ENCODE measurements around the gene CCT7.
A peak's percentile ranks its signal among the peaks of the same experiment; 100 is the strongest.

The CCT7 gene

DNA sequence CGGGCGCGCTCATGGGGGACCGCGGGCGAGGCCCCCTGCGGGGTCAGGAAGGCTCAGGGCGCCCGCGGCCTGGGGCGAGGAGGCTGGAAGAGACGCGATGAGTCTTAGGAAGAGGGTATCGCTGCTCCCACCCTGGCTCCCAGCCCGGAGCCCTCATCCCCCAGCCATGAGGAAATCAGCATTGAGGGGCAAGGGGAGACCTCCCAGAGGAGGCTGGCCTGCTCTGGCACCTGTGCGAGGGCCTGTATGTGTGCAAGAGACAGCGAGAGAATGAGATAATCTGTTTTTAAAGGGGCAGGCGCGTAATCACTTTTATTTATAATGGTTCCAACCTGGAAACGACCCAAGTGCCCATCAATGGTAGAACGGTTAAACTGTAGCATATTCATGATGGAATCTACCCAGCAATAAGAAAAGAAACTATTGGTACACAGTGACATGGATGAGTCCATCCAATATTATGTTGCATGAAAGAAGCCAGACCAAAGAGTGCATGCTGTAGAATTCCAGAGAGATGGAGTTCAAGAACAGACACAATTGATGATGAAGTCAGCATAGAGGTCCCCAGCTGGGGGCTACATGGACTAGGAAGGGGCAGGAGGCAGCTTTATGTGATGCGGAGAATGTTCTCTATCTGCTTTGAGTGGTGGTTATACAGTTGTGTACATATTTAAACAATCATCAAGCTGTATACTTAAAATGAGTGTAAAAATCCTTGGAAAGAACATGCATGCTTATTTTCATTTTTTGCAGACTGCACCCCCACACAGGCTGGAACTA is 35.8 kb downstream of the CCT7 start:
- DNase-seq: no peak

DNA sequence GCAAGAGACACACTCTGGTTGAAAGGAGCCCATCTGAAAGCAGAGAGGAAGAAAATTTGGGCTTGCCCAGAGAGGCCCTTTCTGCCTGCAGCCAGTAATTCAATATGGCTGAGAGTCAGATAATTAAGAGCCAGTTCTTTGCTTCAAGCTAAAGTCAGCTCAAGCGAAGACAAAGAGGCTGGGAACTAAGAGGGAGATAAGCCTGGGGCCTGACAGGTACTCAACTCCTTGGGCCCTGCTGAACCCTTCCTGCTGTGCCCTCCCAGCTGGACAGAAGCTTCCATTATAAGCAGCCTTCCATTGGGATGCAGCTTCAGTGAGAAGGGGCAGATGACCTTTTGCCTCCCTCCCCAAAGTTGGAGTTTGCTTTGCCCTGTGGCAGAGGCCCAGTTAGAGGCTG is 38.2 kb downstream of the CCT7 start:
- DNase-seq: no peak

DNA sequence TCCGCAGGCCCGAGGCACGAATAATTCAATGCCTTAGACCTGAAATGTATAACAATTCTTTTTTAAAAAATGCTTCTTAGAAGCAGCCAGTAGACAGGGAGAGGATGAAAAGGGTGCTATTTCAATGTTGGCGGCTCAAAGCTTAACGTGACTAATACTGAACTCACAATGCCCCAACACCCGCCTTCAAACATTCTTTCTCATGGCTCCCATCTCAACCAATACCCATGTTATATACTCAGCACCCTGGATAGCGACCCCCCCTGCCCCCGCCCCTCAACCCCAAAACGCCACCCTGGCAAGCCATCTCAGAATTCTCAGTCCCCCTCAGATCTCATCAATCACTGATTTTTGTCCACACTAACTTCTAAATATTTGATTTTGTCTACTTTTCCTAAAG is 45.7 kb downstream of the CCT7 start:
- no peak for DNase-seq

DNA sequence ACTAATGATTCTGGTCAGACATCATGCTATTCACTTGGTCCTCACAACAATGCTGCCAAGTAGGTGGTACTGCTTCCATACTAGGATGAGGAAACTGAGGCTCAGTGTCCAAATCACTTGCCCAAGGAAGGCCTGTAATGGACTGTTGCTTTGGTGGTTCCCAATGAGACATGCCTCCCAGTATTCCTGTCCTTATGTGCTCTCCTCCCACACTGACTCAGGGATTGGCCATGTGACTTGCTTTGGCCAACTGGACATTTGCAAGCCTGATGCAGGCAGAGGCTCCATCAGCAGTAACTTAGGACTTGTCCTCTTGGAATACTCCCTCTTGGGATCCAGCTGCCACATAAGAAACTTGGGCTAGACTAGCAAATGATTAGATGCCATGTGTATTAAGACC is 47.1 kb downstream of the CCT7 start:
- DNase-seq: no peak

DNA sequence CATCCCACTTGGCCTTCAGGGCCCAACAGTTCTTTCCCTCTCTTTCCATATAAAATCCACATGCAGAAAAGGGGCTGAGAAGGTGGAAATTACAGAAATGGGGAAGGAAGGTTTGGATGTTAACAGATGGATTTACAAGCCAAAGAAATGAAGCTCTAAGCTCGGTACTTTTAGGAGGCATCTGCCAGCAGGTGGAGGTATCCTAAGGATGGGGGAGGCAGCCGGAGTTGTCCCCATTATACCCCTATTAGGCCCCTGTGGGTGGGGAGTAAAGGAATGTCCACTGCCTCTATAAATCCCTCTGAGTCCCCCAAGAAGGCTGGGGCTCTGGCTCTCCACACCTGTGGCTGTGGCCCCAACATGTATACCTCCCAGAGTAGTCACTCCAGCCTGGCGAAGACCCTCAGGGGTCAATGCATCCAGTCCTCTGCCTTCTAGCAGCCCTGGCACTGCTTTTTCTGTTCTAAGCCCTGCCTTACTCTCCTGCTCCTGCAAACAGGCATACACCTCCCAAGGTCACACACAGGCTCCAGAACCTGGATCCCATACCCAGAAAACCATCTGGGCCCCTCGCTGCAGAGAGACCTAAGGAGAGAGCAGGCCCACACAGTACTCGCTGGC is 48.9 kb downstream of the CCT7 start:
- no peak for DNase-seq

DNA sequence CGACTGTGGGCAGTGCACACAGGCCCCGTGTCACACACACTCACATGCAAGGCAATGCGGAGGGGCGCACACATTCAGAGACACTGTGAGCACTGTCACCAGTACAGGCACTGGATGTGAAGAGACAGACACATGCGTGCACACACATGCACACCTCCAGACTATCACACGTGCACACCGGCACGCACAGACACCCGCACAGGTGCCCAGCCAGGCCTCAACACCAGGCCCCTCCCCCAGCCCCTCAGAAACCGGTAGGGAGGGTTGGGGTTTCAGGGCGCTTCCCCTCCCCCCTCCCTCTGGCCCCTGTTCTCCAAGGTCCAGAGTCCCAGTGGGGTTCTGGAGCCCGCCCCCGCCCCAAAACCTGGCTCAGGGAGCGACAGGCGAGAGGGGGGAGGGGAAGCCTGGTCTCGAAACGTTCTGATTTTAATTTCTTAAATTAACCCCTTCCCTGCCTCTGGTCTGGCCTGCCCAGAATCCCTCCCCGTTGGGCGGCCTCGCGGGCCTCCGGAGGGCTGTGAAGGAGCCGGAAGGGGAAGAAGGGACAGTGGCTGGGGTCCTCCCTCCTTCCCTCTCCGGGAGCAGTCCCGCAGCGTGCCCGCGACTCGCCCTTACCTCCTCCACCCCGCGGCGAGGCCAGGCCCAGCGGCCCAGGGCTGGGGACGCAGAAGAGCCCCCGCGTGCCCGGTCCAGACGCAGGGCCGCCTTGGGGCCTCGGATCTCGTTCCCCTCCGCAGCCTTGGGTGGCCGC is 49.6 kb downstream of the CCT7 start:
- DNase-seq: peak in 1 of 2 donors; percentile 24

DNA sequence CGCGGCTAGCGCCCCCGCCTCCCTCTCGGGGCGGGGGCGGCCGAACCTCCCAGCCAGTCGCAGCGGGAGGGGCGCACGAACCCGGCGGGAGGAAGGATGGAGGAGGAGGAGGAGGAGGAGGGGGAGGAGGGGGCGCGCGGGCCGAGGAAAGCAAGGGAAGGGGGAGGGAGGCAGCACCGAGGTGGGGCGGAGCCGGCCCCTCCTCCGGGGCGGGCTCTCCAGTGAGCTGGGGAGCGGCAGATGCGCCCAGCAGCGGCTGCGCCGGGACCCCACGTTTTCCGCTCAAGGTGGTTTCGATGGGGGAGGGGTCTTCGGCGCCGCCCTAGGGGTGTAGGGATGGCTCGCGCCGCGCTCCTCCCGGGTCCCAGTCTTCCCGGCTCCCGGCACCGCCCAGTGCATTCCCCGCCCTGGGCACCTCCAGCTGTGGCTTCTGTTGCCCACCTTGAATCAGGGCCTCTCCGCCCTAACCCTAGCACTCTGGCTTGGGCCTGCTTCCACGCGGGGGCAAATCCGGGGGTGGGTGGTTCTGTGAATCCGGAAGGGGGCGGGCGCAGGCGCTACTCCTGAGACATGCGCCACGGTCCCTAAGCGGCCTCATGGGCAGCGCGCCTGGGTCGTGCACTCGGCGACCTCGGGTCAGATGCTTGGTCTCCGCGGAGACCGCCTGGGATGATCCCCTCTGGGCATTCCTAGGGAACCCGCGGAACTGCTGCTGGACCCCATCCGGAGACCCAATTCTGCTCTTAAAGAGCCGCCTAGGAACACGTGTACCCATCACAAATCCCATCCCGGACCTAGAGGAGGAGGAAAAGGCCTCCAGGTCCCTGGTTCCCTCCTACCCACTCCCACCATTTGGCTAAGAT is 50.4 kb downstream of the CCT7 start, which contains the start of gene FBXO41:
Gene FBXO41, minus strand, starts transcription at position 183 of the 863 bp plus-strand sequence. CDS start 14,848 bp downstream, outside the sequence.
- DNase-seq: peak; percentile 60 to 67

DNA sequence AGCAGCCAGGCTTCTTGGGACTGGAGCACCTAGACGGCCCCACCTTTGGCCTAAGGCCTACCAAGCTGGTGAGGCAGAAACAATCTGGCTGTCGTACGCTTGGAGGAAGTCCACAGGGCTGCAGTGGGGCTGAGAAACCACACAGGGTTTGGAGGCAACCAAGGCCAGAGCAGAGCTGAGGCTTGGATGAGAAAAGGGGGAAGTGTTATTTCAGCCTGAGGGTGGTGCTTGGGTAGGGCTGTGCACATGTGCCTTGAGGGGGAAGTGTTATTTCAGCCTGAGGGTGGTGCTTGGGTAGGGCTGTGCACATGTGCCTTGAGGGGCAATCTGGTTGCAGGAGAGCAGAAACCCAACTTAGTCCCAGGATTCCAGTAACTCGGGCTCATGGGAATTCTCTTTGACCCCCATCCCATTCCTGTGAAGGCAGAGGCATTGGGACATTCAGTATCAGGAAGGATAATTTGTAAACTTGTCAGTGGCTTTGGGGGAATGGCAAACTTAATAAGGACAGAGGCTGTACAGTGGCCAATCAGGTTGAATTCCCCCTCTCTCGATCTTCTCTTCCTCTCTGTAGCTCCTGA is 51.1 kb downstream of the CCT7 start:
- DNase-seq: peak in 1 of 2 donors; percentile 11

DNA sequence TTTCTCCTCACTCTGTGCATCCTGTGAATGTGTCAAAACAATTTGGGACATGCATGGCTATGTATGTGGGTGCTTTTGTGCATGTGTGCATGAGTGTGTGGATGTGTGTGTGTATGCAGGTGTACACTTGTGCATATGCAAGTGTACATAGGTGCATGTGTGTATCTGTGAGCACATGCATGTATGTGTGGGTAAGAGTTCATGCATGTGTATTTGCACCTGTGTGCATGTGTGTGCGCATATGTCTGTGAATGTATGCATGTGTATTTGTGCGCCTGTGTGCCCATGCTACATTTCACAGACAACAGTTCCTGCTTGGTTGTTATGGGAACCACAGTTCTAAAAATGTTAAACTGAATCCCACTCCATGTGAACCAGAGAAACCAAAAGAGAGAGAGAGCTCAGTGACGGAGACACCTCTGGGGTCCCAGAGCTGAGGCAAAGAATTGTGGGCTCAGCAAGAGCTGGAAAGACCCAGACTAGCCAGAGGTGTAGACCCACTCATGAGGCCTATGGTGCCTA is 52.1 kb downstream of the CCT7 start:
- no peak for DNase-seq

DNA sequence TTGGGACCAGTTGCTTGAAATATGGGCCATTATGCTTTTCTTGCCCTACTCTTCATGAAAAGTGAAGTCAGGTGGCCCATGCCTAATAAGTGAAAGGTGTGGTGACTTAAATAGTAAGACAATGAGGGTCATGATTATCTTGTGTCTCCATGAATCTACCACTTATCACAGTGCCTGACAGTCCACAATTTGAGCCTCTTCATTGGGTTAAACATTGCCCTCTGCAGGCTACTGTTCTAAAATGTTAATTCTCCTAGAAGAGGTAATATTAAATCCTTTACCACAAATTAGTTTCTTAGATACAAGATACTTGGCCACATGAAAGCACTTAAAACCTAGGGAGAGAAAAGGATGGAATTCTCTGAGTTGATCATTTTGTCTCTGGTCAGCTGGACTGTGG is 55.2 kb downstream of the CCT7 start:
- no peak for DNase-seq

DNA sequence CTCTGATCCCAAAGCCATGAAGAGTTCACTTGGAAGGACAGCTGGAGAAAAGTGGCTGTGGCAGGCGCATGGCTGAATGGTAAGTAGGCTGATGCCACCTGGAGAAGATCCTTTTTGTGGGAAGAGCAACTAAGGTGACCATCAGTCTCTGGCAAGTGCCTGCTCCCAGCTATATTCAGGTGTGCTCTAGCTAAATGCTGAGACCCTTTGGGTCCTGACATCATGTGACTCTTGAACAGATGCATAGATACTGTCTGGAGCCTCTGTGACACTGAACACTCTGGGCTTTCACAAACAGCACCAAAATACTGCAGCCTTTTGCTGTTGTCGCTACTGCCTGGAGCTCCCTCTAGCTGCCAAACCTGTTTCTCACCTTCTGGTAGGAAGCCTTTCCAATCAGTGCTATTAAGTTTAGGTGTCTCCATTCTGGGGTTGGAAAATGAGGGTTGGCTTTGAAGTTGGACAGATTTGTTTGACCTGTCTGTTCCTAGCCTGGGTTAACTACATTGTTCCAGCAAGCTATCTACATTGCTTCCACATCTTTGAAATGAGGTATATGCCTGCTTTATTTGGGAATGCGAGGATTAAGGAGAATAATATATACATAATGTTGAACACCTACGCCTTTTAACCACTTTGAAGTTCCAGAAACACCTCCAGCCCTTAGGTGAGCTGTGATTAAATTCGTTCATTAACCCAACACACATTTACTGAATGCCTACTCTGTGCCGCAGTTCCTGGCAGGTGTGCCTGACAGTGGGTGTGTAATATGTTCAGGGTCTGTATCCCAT is 56.1 kb downstream of the CCT7 start:
- peak in 1 of 2 donors; percentile 33 for DNase-seq

DNA sequence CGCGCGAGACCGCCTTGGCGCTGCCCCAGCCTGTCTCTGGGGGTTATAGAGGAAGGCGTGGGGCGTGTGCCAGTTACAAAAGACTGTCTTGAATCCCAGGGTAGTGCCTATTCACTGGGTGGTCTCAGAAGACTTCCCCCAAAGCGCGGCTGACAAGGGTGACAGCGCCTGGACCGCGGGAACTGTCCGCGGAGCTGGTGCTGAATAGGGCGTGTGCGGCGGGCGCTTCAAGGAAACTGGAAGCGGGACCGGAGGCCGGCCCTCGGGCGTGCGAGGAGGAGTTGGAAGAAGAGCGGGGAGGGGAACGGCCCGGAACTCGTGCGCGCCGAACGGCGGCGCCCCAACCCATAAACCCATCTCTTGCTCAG is 57.0 kb downstream of the CCT7 start:
- peak in 1 of 2 donors; percentile 53 for DNase-seq

DNA sequence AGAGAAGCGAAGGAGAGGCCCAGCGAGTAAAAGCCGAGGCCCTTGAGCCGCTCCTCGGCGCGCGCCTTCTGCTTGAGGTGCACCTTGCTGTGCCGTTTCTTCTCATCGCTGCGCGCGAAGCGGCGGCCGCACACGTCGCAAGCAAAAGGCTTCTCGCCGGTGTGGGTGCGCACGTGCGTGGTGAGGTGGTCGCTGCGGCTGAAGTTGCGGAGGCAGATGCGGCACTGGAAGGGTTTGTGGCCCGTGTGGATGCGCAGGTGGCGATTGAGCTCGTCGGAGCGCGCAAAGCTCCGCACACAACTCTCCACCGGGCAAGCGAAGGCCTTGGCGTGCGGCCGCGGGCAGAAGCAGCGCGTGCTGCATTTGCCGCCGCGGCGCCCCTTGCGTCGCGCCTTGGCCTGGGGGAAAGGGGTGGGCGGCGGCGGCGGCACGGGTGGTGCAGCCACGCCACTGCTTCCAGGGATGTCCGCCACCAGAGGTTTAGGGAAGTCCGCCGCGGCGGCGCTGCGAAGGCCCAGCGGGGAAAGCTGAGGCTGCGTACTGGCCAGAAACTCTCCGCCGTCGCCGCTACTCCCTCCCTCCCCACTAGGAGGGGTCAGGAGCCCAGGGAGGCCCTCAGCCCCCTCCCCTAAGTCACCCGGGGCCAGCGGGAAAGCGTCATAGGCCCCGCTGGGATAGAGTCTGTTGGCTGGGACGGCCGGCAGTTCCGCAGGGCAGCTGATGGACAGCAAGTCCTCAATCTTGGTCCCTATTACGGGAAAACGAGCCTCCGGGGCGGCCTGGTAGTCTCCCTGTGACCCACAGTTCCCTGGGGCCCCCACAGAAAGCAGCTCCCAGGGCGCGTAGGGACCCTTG is 57.6 kb downstream of the CCT7 start:
- no peak for DNase-seq

DNA sequence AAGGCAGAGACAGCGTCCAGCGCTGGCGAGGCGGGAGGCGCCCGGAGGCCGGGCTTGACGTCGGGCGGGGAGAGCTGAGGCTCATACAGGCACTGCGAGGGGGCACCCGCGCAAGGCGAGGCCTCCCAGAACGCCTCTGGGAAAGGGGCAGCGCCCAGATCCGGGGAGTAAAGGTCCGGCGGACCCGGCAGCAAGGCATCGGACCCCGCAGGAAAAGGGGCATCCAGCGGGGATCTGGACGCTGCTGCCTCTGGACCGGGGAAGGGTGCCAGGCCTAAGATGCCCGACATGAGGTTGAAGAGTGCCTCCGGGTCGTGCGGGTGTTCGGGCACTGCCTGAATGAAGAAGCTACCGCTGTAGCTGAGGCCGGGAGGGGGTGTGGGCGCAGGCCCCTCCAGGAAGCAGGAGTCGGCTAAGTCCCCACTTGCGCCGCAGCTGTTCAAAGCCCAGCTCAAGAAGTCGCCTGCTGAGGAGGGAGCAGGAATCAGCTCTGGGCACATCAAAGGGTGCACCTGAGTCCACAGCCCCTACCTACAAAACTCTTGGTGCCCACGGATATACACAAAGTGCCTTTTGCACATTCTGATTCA is 58.3 kb downstream of the CCT7 start:
- no peak for DNase-seq

DNA sequence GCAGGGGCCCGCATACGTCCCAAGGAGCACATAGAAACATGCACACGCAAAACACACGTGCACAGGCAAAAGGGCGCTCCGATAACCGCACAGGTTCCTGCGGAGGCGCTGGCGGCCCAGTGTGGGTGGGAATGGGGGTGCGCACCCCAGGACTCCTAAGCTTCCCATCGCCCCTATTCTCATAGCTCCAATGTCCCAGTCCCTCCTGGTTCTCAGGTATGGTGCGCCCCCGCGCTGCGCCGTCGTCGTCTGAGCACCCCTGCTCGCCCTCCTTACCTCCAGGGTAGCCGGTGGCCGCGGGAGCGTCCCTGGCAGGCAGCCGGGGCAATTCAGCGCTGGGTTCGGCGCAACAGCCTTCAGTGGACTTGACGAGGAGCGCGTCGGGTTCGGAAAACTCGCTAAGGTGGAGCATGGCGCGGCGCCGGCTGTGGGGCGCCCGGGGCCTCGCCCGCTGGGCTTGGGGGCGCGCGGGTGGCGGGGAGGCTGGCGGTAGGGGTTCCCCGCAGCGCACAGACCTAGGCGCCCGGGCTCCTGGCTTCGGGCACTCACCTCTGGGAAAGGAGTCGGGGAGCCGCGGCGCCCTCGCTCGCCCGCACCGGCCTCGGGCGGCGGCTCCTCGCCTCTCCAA is 58.9 kb downstream of the CCT7 start:
- no peak for DNase-seq

DNA sequence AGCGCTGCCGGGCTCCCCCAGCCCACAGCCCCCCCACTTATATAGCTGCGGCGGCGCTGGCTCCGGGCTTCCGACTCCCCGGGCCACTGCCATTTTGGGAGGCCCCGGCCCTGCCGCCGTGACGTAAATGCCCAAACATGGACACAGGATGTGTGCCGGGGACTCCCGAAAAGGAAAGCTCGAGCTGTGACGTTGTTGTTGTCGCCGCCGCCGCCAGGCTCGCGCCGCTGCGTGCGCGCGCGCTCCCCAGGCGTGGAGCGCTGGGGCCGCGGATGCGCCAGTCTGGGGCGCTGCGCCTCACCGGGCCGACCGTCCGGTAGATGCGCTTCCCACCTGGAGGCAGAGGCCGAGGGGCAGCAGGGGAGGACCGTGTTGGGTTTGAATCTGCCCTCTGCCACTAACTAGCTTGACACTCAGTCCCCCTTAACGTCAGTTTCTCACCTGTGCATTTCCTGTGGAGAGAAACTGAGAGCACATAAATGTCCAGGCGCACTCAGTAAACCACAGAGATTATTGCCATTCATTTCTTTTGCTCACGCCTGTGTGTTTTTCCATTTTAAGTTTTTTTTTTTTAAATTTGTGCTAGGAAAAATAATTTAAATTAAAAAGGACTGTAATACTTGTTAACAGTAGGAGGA is 59.5 kb downstream of the CCT7 start, which contains the start of gene EGR4:
Gene EGR4, minus strand, starts transcription at position 15 of the 638 bp plus-strand sequence. CDS start 231 bp downstream, outside the sequence.
- DNase-seq: peak; percentile 80 to 85

DNA sequence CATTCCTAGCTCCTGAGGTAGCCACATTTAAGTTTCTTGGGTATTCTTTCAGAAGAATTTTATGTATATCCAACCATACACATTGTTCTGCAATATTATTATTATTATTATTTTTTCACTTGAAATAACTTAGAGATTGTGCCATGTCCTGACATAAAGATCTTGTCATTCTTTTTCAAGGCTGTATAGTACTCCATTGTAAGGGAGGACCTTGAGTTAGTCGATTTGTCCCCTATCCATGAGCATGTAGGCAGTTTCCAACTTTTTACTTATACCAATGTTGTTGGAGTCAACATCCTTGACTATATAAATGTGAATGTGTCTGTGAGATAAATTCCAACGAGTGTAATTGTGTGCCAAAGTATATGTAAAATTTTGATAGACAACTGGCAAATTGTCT is 60.1 kb downstream of the CCT7 start:
- no peak for DNase-seq

DNA sequence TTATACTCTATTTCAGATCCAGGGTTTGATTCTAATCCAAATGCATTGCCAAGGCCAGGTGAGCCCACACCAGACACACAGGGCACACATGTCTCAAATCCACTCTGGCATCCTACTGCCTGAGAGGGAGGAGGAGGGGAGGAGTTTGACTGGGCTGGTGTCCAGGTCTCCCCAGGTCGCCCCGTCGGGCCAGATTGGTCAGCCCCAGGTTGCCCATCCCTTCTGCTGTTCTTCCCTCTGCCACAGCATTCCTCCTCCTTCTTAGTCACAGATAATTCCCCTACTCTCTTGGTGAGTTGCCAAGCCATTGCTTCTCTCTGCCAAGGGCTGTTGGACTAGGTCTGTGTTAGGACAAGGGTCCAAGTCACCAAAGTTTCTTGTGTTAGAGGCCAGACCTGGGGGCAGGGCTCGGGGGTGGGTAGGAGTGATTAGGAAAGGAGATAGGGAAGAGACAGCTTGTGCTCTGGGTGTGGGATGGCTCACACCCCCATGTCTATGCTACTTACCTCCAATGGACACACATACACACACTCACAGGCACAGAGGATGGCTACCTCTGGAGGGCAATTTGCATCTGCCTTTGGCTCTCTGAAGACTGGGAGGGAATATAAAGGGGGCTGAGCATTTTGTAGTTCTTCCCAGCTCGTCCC is 61.8 kb downstream of the CCT7 start:
- no peak for DNase-seq
